ENCODE results near the gene PHF20.

Gene PHF20

GRCh38 chr20:35823147-35823546, 51.3 kb downstream of the PHF20 start:
- TF ChIP-seq CTCF (IDR thresholded peaks at IDR 0.05; ENCODE audit: poor library complexity, severe bottlenecking) = no peak
- no peak for DNase-seq (ENCODE audit: low spot score)

GRCh38 chr20:35823937-35824336, 52.1 kb downstream of the PHF20 start:
- Histone ChIP-seq H3K27me3 (ENCODE audit: insufficient read depth, poor library complexity, severe bottlenecking) (no peaks in the 10 kb centered on the region), H3K4me1 (ENCODE audit: insufficient read depth, poor library complexity, severe bottlenecking) (peaks cover 28% of the 10 kb centered on the region), H3K4me3 (ENCODE audit: severe bottlenecking) (no peak overlapping the region), H3K9me3 (ENCODE audit: severe bottlenecking) (no peaks in the 10 kb centered on the region), H3K36me3 (ENCODE audit: low read depth) (peaks cover 20% of the 10 kb centered on the region), H3K27ac (ENCODE audit: poor library complexity, severe bottlenecking) (no peak overlapping the region)
- DNase-seq (ENCODE audit: low spot score) = no peak
- TF ChIP-seq CTCF (IDR thresholded peaks at IDR 0.05; ENCODE audit: poor library complexity, severe bottlenecking) = no peak
- no peak for ATAC-seq (ENCODE audit: low read depth)

More at GRCh38 chr20:35823147-35823546, 51.3 kb downstream of the PHF20 start:
- no peak for ATAC-seq (ENCODE audit: low read depth)
- H3K4me1 ChIP-seq (ENCODE audit: insufficient read depth, poor library complexity, severe bottlenecking) = peaks cover 28% of the 10 kb centered on the region
- no peak overlapping the region for H3K4me3 ChIP-seq (ENCODE audit: severe bottlenecking)
- peaks cover 20% of the 10 kb centered on the region for H3K36me3 ChIP-seq (ENCODE audit: low read depth)
- no peaks in the 10 kb centered on the region for H3K9me3 ChIP-seq (ENCODE audit: severe bottlenecking)
- H3K27me3 ChIP-seq (ENCODE audit: insufficient read depth, poor library complexity, severe bottlenecking) = no peaks in the 10 kb centered on the region
- H3K27ac ChIP-seq (ENCODE audit: poor library complexity, severe bottlenecking) = no peak overlapping the region

GRCh38 chr20:35826397-35826998, 54.7 kb downstream of the PHF20 start:
- ATAC-seq (ENCODE audit: low read depth) = no peak
- H3K4me1 ChIP-seq (ENCODE audit: insufficient read depth, poor library complexity, severe bottlenecking) = peaks cover 6% of the 10 kb centered on the region
- H3K27me3 ChIP-seq (ENCODE audit: insufficient read depth, poor library complexity, severe bottlenecking) = no peaks in the 10 kb centered on the region
- TF ChIP-seq CTCF (IDR thresholded peaks at IDR 0.05; ENCODE audit: poor library complexity, severe bottlenecking) = no peak
- no peak for DNase-seq (ENCODE audit: low spot score)
- peaks cover 28% of the 10 kb centered on the region for H3K36me3 ChIP-seq (ENCODE audit: low read depth)
- no peak overlapping the region for H3K4me3 ChIP-seq (ENCODE audit: severe bottlenecking)
- no peaks in the 10 kb centered on the region for H3K9me3 ChIP-seq (ENCODE audit: severe bottlenecking)
- no peak overlapping the region for H3K27ac ChIP-seq (ENCODE audit: poor library complexity, severe bottlenecking)

- no peak for TF ChIP-seq CTCF (IDR thresholded peaks at IDR 0.05; ENCODE audit: poor library complexity, severe bottlenecking)
- ATAC-seq (ENCODE audit: low read depth) (peak; percentile 38; the same call in 1 of the 3 replicates), DNase-seq (ENCODE audit: low spot score) (no peak)
- Histone ChIP-seq H3K4me3 (ENCODE audit: severe bottlenecking) (no peak overlapping the region), H3K9me3 (ENCODE audit: severe bottlenecking) (no peaks in the 10 kb centered on the region), H3K27me3 (ENCODE audit: insufficient read depth, poor library complexity, severe bottlenecking) (no peaks in the 10 kb centered on the region), H3K4me1 (ENCODE audit: insufficient read depth, poor library complexity, severe bottlenecking) (no peaks in the 10 kb centered on the region), H3K27ac (ENCODE audit: poor library complexity, severe bottlenecking) (no peak overlapping the region), H3K36me3 (ENCODE audit: low read depth) (peaks cover 29% of the 10 kb centered on the region)
These were observed 56.6 kb downstream of the PHF20 start for GRCh38 chr20:35828434-35828833.

GRCh38 chr20:35828916-35829315, 57.1 kb downstream of the PHF20 start:
- Histone ChIP-seq H3K4me1 (ENCODE audit: insufficient read depth, poor library complexity, severe bottlenecking) (no peaks in the 10 kb centered on the region), H3K27ac (ENCODE audit: poor library complexity, severe bottlenecking) (no peak overlapping the region), H3K4me3 (ENCODE audit: severe bottlenecking) (no peak overlapping the region), H3K36me3 (ENCODE audit: low read depth) (peaks cover 29% of the 10 kb centered on the region), H3K9me3 (ENCODE audit: severe bottlenecking) (no peaks in the 10 kb centered on the region), H3K27me3 (ENCODE audit: insufficient read depth, poor library complexity, severe bottlenecking) (no peaks in the 10 kb centered on the region)
- DNase-seq (ENCODE audit: low spot score) (no peak), ATAC-seq (ENCODE audit: low read depth) (peak; percentile 17; the same call in 1 of the 3 replicates)
- TF ChIP-seq CTCF (IDR thresholded peaks at IDR 0.05; ENCODE audit: poor library complexity, severe bottlenecking) = no peak
